Measurements from ENCODE around the gene NOX5.

DNA sequence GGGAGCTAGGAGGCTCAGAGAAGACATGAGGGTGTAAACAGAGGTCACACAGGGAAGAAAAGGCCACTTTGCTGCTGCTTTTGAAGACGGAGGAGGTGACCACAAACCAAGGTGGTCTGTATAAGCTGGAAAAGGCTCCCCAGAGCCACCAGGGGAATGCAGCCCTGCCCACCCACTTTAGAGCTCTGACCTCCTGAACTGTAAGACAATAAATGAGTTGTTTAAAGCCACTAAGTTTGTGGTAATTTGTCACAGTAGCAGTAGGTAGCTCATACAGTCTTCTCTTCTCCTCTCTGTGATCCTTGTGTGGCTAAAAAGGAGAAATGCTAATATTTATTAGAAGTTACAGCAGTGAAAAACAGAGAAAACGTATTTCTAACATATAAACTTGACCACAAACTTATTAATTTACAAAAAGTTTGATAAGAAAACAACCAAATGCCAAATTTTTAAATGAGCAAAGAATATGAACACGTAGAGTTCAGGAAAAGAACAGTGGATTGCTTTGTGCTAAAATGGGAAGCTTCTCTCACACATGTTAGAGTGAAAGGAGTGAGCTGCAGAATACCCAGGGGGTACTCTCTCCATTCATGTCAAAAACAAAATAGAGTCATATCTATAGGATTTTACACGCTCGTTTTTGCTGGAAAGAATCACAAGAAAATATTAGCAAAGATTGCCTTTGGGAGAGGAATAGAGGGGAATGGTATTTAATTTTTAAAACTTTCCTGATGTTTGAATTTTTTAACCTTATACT lies 71.0 kb downstream of the NOX5 start:
- TF ChIP-seq CTCF (conservative IDR thresholded peaks at IDR 0.05; ENCODE audit: low read length) (no peak), EZH2phosphoT487 (IDR thresholded peaks at IDR 0.05; ENCODE audit: borderline replicate concordance, low read depth, low read length) (no peak)

Measured in OCI-LY7 (cell line).